ENCODE results near the gene COL18A1. TPM values are rescaled to one million over a fixed set of nuclear protein-coding genes. Genes with fewer than 3 reads are reported as not detected.

Gene COL18A1
- polyA plus RNA-seq, 1 of the 3 experiments (the other 2 are of a cell fraction): 118 TPM

GRCh38 chr21:45552696-45553391, 147.9 kb downstream of the COL18A1 start:
- ChIA-PET POLR2A (no interaction called here), CTCF (interaction anchor here (0.7 to 1.3 kb wide), 2 partner anchors 45 to 268 kb away, joined by 3 read pairs; no protein-coding TSS in a partner anchor)
- DNase-seq: peak; percentile 12
- Histone ChIP-seq H3K9ac (no peak overlapping the region), H3K27ac (ENCODE audit: low read depth in 2 of 2, low read length in 1 of 2) (no peak overlapping the region), H3K36me3 (replicated peaks in 1 of 2; ENCODE audit: control insufficient read depth in 1 of 2, insufficient read depth in 2 of 2, low read length in 1 of 2) (no peaks in the 10 kb centered on the region), H3K9me2 (no peaks in the 10 kb centered on the region), H4K20me1 (ENCODE audit: insufficient read depth) (no peaks in the 10 kb centered on the region), H3K4me2 (no peak overlapping the region), H3K4me1 (ENCODE audit: control insufficient read depth in 1 of 2, insufficient read depth in 2 of 2, low read depth in 1 of 2, low read length in 1 of 2) (peaks cover 0 to 18% of the 10 kb centered on the region in 2 experiments; a peak in 1 of 4 replicates), H3K27me3 (ENCODE audit: insufficient read depth) (no peaks in the 10 kb centered on the region), H2AFZ (ENCODE audit: low read depth) (no peak overlapping the region), H3F3A (replicated peaks; ENCODE audit: insufficient read depth) (peaks cover 6% of the 10 kb centered on the region), H3K79me2 (ENCODE audit: insufficient read depth) (no peaks in the 10 kb centered on the region), H3K9me3 (no peaks in the 10 kb centered on the region), H3K4me3 (ENCODE audit: low read depth in 2 of 2, low read length in 1 of 2) (no peak overlapping the region)
- 92% methylated on average over 11 of the region's 29 CpGs for WGBS (ENCODE audit: low lambda C conversion rate)
- TF ChIP-seq USF2 (IDR thresholded peaks at IDR 0.05; ENCODE audit: borderline replicate concordance, low read depth, low read length): no peak
- TF ChIP-seq JUND (IDR thresholded peaks at IDR 0.05): no peak
- TF ChIP-seq TCF12 (IDR thresholded peaks at IDR 0.05): no peak
- TF ChIP-seq REST (IDR thresholded peaks at IDR 0.05; ENCODE audit: low read depth, low read length): no peak
- no peak for TF ChIP-seq MEF2A (IDR thresholded peaks at IDR 0.05; ENCODE audit: borderline replicate concordance, low read depth)
- TF ChIP-seq FOSL2 (IDR thresholded peaks at IDR 0.05; ENCODE audit: borderline replicate concordance, low read depth): no peak
- no peak for TF ChIP-seq RAD21 (IDR thresholded peaks at IDR 0.05; ENCODE audit: low read length)
- TF ChIP-seq IRF3 (IDR thresholded peaks at IDR 0.05; ENCODE audit: low read depth, low read length): no peak

- H3K4me2 ChIP-seq: peak overlapping the region; percentile 91
- H3K36me3 ChIP-seq (replicated peaks in 1 of 2; ENCODE audit: control insufficient read depth in 1 of 2, insufficient read depth in 2 of 2, low read length in 1 of 2): no peaks in the 10 kb centered on the region
- 5% methylated on average over 24 of the region's 53 CpGs for WGBS (ENCODE audit: low lambda C conversion rate)
- peaks cover 0 to 18% of the 10 kb centered on the region in 2 experiments; a peak in 1 of 4 replicates for H3K4me1 ChIP-seq (ENCODE audit: control insufficient read depth in 1 of 2, insufficient read depth in 2 of 2, low read depth in 1 of 2, low read length in 1 of 2)
- no peaks in the 10 kb centered on the region for H3K79me2 ChIP-seq (ENCODE audit: insufficient read depth)
- H3K9ac ChIP-seq: peak overlapping the region; percentile 82
- H3K27me3 ChIP-seq (ENCODE audit: insufficient read depth): no peaks in the 10 kb centered on the region
- 0 out of 2 replicates have a peak, but pooled peaks have one; percentile 17 for TF ChIP-seq TAF1 (IDR thresholded peaks at IDR 0.05; ENCODE audit: borderline replicate concordance, low read depth, low read length)
- no peak for TF ChIP-seq NFIC (IDR thresholded peaks at IDR 0.05; ENCODE audit: borderline replicate concordance)
- TF ChIP-seq MAX (IDR thresholded peaks at IDR 0.05; ENCODE audit: low read depth): peak; percentile 40; the same call in 1 of the 2 replicates
- TF ChIP-seq MXI1 (IDR thresholded peaks at IDR 0.05; ENCODE audit: low read depth, low read length): peak; percentile 27; the same call in 1 of the 2 replicates
- peak; percentile 72 for TF ChIP-seq SMC3 (IDR thresholded peaks at IDR 0.05; ENCODE audit: low read depth, low read length)
- no peak for TF ChIP-seq TEAD4 (IDR thresholded peaks at IDR 0.05; ENCODE audit: borderline replicate concordance, insufficient read depth)
- TF ChIP-seq RAD21 (IDR thresholded peaks at IDR 0.05; ENCODE audit: low read length): peak; percentile 72
- peak; percentile 69 for TF ChIP-seq CTCF (IDR thresholded peaks at IDR 0.05)
- TF ChIP-seq NRF1 (IDR thresholded peaks at IDR 0.05; ENCODE audit: low read depth, low read length): peak; percentile 32; the same call in 1 of the 2 replicates
- H2AFZ ChIP-seq (ENCODE audit: low read depth): peak overlapping the region; percentile 99
- CTCF ChIA-PET: interaction anchor here (0.6 to 7.4 kb wide), 9 partner anchors 10 to 326 kb away, joined by 3 to 135 read pairs (median 3); no protein-coding TSS in a partner anchor
- no peaks in the 10 kb centered on the region for H3K9me3 ChIP-seq
- H3F3A ChIP-seq (replicated peaks; ENCODE audit: insufficient read depth): peaks cover 6% of the 10 kb centered on the region
- peak overlapping the region; percentile 56 to 82; a peak in 3 of 4 replicates for H3K27ac ChIP-seq (ENCODE audit: low read depth in 2 of 2, low read length in 1 of 2)
- no peaks in the 10 kb centered on the region for H4K20me1 ChIP-seq (ENCODE audit: insufficient read depth)
- H3K9me2 ChIP-seq: no peaks in the 10 kb centered on the region
- peak; percentile 95 for DNase-seq
- POLR2A ChIA-PET: no interaction called here
- peak overlapping the region; percentile 60 to 90 for H3K4me3 ChIP-seq (ENCODE audit: low read depth in 2 of 2, low read length in 1 of 2)
These were observed 149.7 kb downstream of the COL18A1 start for GRCh38 chr21:45554477-45555175.
